Activated T-cell treated with anti-CD3 and anti-CD28 coated beads for 48 hours (primary cell): ENCODE data around the gene GJB4.

Experiments
- DNase-seq: peaks from one replicate; pipeline ENCODE4 v3.0.0-alpha.2; 2020; ENCODE audit warnings: low read depth

The GJB4 gene

DNA sequence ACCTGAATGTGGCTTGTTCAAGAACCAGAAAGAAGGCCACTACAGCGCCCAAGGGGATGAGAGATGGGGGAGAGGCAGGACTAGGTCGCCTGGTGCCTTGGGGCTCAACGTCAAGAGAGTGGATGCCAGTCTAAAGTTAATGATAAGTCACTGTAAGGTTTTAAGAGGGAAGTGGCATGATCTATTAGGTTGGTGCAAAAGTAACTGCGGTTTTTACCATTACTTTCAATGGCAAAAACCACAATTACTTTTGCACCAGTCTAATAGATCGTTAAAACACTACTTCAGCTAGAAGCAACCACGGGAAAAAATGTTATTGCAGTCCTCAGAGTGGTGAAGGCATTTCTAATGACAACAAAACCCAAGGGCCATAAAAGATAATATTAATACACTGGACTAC lies 18.8 kb downstream of the GJB4 start:
- DNase-seq = no peak

- DNase-seq = no peak
Measured at GRCh38 chr1:34779005-34779404, 19.5 kb downstream of the GJB4 start.

- no peak for DNase-seq
Measured at GRCh38 chr1:34779526-34779925, 20.0 kb downstream of the GJB4 start.

- DNase-seq = no peak
Measured at GRCh38 chr1:34779962-34780361, 20.4 kb downstream of the GJB4 start.

DNA sequence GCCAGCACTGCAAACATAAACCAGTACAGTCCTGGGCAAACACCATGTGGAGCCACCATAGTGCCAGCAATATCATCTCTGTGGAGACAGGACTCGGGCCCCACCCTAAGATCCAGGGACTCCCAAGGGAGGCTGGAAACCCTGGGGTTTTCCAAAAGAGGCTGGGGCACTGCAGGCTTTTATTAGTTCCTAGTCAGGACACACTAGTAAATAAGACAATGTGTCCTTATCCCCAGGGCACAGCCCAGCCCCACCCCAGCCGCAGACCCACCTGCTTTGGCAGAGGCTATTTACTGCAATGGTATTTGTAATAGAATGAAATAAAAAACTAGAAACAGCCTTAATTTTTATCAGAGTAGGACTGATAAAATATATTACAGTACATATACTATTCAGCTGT lies 21.0 kb downstream of the GJB4 start:
- no peak for DNase-seq

DNA sequence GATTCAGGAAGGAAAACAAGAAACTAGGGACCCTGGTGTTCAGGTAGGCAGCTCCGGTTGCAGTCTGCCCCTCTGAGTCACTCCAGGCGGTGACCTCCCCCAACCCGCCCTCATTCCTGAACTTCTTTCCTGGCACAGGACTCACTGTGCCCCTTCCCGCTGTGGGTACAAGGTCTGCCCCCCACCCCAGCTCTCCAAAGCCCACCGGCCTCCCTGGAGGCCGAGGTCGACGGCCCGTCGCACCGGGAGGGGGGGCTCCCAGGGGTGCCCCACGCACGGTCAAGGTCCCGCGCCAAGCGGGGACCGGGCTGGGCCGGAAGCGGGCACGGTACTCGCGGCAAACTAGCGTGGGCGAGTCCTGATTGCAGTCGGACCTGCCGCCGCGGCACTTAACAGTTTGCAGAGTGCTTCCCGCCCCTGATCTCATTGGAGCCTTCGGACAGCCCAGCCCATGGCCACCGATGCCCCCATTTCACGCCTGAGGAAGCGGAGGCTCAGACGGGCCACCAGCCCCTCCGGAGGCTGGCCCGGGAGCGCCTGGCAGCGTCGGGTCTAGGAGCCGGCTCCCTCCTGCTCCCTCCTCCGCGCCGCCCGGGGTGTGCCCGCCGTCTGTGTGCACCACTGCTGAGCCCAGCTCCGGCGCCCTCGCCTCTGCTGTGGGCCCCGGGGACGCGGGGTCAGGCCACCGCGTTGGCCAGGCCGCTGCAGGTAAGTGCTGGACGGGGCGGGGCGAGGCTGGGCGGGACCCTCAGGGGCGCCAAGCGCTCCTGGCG lies 21.7 kb downstream of the GJB4 start, which contains the start of gene GJB3:
Gene GJB3 (plus strand): TSS at position 144 of the 773 bp plus-strand sequence. CDS start 3,549 bp downstream, outside the sequence.
- DNase-seq = no peak

GRCh38 chr1:34781844-34782391 lies 22.4 kb downstream of the GJB4 start:
- no peak for DNase-seq

GRCh38 chr1:34784751-34785221 lies 25.2 kb downstream of the GJB4 start:
- no peak for DNase-seq

GRCh38 chr1:34785231-34785874 lies 25.8 kb downstream of the GJB4 start:
- no peak for DNase-seq

- DNase-seq = no peak
Measured at GRCh38 chr1:34785875-34786470, 26.4 kb downstream of the GJB4 start.

DNA sequence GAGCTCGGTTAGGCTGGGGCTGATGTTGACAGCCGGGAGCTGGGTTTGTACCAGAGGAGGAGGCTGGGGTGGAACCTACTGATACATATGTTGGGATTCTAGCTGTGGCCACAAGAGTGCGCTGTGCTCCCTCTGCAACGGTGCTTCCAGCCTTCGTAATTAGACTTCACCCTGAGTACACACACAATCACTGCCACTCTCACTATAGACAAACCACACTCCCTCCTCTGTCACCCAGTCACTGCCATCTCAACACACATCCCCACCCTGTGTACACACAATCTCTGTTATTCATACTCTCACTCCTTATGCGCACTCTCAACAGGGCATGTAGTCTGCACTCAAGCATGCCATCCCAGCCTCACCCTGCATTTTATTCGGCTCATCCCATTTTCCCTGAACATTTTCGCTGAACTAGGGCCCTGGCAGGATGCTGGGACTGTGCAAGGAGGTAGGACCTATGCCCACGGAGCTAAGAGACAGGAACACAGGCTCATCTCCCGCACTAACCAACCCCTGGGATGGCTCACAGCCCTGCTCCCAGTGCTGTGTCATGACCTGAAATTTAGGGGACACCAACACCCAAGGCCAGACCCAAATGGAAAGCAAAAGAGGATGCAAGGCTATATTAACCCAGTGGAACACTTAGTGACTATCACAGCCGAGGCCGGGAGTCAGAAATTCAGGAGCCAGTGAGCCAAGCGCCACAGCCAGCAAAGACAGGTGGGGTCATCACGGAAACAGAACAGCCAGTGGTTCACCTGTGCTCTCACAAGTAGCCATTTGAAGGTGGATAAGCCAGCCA lies 27.2 kb downstream of the GJB4 start:
- peak; percentile 57 for DNase-seq

DNA sequence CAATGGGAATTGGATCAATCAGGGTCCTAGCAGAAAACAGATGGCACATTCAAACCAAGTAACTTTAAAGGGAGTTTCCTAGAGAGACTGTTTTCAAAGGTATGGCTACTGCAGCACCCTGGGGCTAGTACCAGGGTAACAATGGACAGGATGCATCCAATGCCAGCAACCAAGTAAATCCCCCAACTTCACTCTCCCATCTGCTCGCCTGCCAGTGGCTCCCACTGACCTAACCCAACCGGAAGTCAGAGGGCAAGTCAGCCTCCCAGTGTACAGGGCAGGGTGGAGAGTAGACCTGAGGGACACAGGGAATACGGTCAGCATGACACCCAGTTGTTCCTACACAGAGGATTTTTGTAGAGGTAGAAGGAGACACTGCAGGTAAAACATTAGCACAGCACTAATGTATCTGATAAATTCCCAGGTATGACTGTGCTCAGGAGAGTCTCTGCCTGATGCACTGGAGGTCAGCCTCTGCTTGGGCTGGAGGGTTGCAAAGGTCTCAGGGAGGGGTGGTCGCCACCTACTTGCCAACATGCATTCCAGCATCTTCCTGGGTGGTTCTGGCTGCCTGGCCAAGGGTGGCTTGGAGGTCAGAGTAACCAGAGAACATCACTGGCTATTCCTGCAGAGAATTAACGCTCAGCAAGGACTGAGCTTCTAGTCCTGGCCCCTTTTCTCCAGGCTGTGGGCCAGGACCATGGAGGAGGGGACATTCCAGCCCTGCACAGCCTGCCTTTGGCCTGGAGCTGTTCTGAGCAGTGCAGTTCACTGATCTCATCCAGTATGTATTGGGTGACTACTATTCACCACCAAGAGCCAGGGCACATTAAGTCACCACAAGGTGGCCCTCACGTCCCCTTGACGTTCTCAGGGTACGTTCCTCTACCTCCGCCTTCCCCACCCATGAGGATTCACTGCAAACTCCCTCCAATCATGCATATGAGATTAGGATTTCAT lies 28.2 kb downstream of the GJB4 start:
- no peak for DNase-seq

- DNase-seq = no peak
Measured at GRCh38 chr1:34790985-34791384, 31.4 kb downstream of the GJB4 start.

GRCh38 chr1:34792424-34792823 lies 32.9 kb downstream of the GJB4 start:
- no peak for DNase-seq

DNA sequence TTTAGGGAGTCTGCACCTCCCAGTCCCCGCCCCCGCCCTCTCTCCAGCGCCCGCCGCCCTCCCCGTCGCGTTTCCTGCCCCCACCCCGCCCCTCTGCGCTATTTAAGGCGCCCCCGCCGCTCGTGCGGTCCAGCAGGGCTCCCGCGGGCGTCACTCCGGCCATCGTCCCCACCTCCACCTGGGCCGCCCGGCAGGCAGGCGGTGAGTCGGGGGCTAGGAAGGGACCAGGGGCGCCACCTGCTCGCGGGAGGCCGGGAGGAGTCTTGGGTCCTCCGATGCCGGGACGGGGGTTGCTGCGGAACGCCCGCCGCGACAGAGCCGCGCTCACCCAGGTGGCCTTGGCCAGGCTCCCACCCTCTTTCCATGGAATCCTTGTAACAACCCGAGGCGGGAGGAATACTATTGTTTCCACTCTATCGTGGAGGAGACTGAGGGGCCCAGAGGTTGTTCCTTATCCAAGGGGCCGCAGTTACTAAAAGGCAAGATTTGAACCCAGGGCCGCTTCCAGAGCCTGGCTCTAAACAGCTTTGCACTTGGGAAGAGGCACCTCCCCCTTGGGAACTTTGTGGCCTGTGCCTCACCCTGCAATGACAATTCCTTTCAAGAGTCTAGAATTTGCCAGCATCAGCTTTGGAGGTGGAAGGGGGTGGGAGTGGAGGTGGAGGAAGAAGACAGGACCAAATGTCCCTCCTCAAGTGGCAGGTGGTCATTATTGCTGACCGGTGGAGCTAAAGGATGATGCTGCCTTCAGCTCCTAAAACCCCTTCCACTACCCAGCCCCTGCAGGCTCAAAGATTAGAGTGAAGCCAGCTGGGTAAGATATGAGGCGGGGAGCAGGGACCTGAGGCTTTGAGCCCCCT lies 33.6 kb downstream of the GJB4 start, which contains the start of gene GJA4:
Gene GJA4 (plus strand): TSS at position 132 of the 860 bp plus-strand sequence. CDS start 1,215 bp downstream, outside the sequence.
- no peak for DNase-seq

- no peak for DNase-seq
Measured at GRCh38 chr1:34794001-34794789, 34.7 kb downstream of the GJB4 start.

DNA sequence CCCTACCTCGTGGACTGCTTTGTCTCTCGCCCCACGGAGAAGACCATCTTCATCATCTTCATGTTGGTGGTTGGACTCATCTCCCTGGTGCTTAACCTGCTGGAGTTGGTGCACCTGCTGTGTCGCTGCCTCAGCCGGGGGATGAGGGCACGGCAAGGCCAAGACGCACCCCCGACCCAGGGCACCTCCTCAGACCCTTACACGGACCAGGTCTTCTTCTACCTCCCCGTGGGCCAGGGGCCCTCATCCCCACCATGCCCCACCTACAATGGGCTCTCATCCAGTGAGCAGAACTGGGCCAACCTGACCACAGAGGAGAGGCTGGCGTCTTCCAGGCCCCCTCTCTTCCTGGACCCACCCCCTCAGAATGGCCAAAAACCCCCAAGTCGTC lies 35.2 kb downstream of the GJB4 start:
- no peak for DNase-seq

GRCh38 chr1:34795916-34796315 lies 36.4 kb downstream of the GJB4 start:
- no peak for DNase-seq

GRCh38 chr1:34796990-34797389 lies 37.5 kb downstream of the GJB4 start:
- no peak for DNase-seq
